Coronary artery (tissue), 2 donors: ENCODE data around the gene DUSP15.
A peak's percentile ranks its signal among the peaks of the same experiment; 100 is the strongest.
"Not testable (repeated sequence)": the region's sequence is repeated elsewhere in the genome, so short reads cannot be mapped to it uniquely, and the experiment has no call there.

Experiments used
- DNase-seq: peaks from one replicate; pipeline ENCODE4 v3.0.0-alpha.2; 2017; ENCODE audit warnings: low spot score
- H3K27ac ChIP-seq, 2 donors: fragments of 200-600 bp; sonication (generic); one replicate each; pipeline ENCODE4 v1.5.1; 2016 to 2019
- H3K4me3 ChIP-seq: fragments of 200-600 bp; sonication (generic); 2 replicates; pipeline ENCODE4 v1.5.1; 2016; ENCODE audit warnings: mild to moderate bottlenecking, moderate library complexity
- TF ChIP-seq, protein P1 (sequence below): fragments of 200-600 bp; sonication (generic); IDR thresholded peaks from one replicate; pipeline ENCODE4 v1.5.1; 2019; ENCODE audit warnings: antibody characterized with exemption

Gene DUSP15

DNA sequence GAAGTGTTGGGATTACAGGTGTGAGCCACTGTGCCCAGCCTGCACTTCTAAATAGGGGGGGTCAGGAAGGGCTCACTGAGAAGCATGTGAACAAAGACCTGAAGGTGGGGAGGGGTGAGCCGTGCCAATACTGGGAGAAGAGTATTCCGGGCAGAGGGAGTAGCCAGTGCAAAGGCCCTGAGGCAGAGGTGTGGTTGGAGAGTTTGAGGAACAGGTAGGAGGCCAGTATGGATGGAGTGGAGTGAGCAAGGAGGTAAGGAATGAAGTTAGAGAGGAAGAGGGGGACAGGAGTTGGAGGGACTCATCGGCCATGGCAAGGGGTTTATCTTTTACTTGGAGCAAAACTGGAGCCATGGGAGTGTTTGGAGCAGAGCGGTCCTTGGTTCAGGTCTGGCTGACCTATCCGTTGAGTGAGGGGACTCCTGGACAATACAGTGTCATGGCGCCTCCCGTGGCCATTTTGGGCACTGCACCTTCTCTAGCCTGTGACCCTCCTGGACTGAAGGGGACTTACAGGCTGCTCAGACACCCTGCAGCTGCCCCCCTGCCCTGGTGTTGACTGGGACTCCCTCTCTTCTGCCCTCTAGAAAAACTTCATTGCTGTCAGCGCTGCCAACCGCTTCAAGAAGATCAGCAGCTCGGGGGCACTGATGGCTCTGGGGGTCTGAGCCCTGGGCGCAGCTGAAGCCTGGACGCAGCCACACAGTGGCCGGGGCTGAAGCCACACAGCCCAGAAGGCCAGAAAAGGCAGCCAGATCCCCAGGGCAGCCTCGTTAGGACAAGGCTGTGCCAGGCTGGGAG, 37.0 kb downstream of the DUSP15 start:
- Histone ChIP-seq H3K27ac (peak overlapping the region in 1 of 2 donors; percentile 60), H3K4me3 (no peak overlapping the region)
- TF ChIP-seq, protein P1, sequence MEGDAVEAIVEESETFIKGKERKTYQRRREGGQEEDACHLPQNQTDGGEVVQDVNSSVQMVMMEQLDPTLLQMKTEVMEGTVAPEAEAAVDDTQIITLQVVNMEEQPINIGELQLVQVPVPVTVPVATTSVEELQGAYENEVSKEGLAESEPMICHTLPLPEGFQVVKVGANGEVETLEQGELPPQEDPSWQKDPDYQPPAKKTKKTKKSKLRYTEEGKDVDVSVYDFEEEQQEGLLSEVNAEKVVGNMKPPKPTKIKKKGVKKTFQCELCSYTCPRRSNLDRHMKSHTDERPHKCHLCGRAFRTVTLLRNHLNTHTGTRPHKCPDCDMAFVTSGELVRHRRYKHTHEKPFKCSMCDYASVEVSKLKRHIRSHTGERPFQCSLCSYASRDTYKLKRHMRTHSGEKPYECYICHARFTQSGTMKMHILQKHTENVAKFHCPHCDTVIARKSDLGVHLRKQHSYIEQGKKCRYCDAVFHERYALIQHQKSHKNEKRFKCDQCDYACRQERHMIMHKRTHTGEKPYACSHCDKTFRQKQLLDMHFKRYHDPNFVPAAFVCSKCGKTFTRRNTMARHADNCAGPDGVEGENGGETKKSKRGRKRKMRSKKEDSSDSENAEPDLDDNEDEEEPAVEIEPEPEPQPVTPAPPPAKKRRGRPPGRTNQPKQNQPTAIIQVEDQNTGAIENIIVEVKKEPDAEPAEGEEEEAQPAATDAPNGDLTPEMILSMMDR = peak; percentile 88
- DNase-seq = no peak

DNA sequence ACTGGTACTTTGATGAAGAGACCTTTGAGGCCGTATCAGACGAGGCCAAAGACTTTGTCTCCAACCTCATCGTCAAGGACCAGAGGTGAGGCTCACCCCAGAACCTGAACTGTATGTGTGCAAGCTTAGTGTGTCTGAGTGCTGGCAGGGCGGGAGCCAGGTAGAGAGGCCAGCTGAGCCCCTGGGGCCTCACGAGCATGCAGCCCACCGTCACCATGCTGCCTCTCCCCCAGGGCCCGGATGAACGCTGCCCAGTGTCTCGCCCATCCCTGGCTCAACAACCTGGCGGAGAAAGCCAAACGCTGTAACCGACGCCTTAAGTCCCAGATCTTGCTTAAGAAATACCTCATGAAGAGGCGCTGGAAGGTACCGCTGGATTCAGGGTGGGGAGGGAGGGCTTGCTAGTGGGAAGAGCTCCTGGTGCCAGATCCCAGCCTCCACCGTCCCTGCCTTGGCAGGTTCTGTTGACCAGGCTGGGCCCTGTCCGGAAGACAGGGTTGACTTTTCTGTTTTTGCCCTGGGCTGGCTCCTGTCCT, 38.5 kb downstream of the DUSP15 start:
- Histone ChIP-seq H3K4me3 (no peak overlapping the region), H3K27ac (no peak overlapping the region)
- TF ChIP-seq, protein P1 = no peak
- DNase-seq = no peak

DNA sequence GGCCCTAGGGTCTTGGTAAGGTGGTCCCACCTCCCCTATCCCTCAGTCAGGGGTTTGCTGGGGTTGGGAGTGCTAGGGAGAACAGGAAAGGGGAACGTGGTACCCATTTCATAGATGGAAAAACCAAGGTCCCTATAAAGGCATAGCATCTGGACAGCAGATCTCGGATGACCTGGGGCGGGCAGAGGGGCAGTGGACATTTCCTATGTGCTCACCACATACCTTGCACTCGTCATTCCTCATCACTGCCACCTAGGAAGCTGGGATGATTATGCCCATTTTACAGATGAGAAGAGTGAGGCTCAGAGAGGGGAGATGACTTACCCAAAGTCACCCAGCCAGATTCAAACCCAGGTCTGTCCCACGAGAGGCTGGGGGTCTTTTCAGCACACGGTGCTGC, 39.1 kb downstream of the DUSP15 start:
- no peak overlapping the region for H3K4me3 ChIP-seq
- H3K27ac ChIP-seq = no peak overlapping the region
- TF ChIP-seq, protein P1 = no peak
- DNase-seq = no peak

DNA sequence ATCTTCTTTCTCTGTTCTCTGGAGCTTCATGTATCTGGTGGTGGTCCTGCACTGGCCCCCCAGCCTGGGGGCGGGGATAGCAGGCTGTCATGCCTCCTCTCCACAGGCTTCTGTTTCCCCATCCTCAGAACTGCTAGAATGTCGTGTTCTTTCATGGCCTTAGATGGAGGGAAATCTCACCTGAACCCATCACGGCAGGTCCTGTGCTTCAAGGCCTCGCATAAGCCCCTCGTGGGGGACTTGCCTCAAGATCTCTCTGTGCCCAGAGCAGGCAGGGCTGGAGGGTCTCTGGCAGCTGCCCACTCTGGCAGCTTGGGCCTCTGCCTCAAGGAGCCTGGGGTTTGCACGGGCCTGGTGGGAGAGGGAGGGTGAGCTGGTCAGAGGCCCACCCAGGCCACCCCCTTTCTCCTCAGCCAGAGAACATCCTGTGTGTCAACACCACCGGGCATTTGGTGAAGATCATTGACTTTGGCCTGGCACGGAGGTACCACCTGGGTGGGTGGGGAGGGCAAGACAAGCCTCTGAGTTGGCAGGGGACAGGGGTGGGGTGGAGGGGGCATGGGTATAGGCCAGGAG, 39.8 kb downstream of the DUSP15 start:
- H3K27ac ChIP-seq = no peak overlapping the region
- DNase-seq = no peak
- TF ChIP-seq, protein P1 = no peak
- no peak overlapping the region for H3K4me3 ChIP-seq

DNA sequence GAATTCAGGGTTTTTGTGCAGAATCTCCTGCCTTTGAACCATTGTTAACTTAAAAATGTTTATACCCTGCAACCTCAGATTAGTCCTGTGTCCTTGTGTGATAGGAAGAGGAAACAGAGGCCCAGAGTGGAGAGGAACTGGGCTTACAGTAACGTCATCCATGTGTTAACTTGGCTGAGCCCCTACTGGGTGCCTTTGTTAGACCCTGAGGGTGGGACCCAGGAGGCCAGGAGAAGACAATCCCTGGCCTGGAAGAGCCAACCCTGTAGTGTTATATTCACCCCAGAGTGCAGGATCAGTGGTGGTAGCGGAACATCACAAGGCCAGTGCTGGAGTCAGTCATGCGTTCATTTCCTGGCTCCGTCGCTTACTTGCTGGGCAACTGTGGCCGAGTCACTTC, 40.6 kb downstream of the DUSP15 start:
- no peak for DNase-seq
- TF ChIP-seq, protein P1 = no peak
- no peak overlapping the region for H3K27ac ChIP-seq
- H3K4me3 ChIP-seq = no peak overlapping the region

DNA sequence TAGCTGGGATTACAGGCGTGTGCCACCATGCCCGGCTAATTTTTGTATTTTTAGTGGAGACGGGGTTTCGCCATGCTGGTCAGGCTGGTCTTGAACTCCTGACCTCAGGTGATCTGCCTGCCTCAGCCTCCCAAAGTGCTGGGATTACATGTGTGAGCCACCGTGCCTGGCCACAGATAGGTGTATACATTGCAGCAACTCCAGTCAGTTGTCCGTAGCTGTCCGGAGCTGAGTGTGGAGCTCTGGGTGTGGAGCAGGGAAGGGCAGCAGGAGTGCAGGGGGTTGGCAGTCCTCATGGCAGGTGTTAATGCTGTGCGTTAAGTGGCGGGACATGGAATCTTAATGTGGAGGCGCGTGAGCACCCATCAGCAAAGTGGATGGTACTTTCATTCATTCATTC, 42.3 kb downstream of the DUSP15 start:
- H3K27ac ChIP-seq, H3K4me3 ChIP-seq, DNase-seq: not testable (repeated sequence)

DNA sequence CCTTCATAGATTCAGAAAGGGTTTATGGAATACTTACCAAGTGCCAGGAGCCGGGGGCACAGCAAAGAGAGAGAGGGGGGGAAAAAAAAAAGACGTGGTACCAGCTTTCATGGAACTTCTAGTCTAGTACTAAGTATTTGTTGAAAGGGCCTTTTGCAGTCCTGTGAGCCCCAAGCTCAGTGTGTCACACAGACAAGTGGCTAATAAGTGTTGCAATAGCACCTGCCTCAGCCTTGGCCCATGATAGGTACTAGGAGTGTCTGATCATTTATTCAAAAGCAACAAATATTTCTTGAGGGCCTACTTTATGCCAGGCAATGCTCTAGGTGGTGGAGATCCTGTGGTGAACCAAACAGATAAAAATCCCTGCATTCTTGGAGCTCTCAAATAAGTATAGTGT, 43.3 kb downstream of the DUSP15 start:
- DNase-seq = no peak
- TF ChIP-seq, protein P1 = no peak
- H3K4me3 ChIP-seq = no peak overlapping the region
- no peak overlapping the region for H3K27ac ChIP-seq
